HepG2 (cell line): ENCODE measurements around the gene SH2D2A. TPM values are rescaled to one million over a fixed set of nuclear protein-coding genes. Genes with fewer than 3 reads are reported as not detected.

Experiments used
- GATAD2A ChIP-seq: IDR thresholded peaks from 2 replicates; pipeline ENCODE4 v1.6.1; 2016
- KLF12 ChIP-seq: sonication (generic); formaldehyde crosslinking; IDR thresholded peaks from 2 replicates; pipeline ENCODE4 v1.4.0; 2020; ENCODE audit warnings: missing genetic modification reagents, borderline replicate concordance
- KLF16 ChIP-seq, 2 experiments: sonication (generic) in 1 of 2; formaldehyde crosslinking in 1 of 2; IDR thresholded peaks; 2 replicates each; pipeline versions ENCODE4 v1.6.1 to v1.8.0; 2016 to 2023; ENCODE audit warnings: missing genetic modification reagents in 2 of 2, missing compliant biosample characterization in 1 of 2
- MLX ChIP-seq: IDR thresholded peaks from 2 replicates; pipeline ENCODE4 v1.6.1; 2016
- MTA3 ChIP-seq: sonication (generic); formaldehyde crosslinking; IDR thresholded peaks from 2 replicates; pipeline ENCODE4 v1.4.0; 2020; ENCODE audit warnings: missing genetic modification reagents
- NFKB2 ChIP-seq: sonication (generic); formaldehyde crosslinking; IDR thresholded peaks from 2 replicates; pipeline ENCODE4 v1.4.0; 2020; ENCODE audit warnings: missing genetic modification reagents, borderline replicate concordance
- RBAK ChIP-seq: sonication (generic); formaldehyde crosslinking; IDR thresholded peaks from 2 replicates; pipeline ENCODE4 v1.5.1; 2020; ENCODE audit warnings: mild to moderate bottlenecking, missing genetic modification reagents
- SP4 ChIP-seq: sonication (generic); formaldehyde crosslinking; IDR thresholded peaks from 2 replicates; pipeline ENCODE4 v1.8.1; 2023; ENCODE audit warnings: mild to moderate bottlenecking, missing genetic modification reagents
- TFAP4 ChIP-seq: sonication (generic); IDR thresholded peaks from 2 replicates; pipeline ENCODE4 v1.6.1; 2016; ENCODE audit warnings: low read depth, borderline replicate concordance
- ZBTB49 ChIP-seq: sonication (generic); formaldehyde crosslinking; IDR thresholded peaks from 2 replicates; pipeline ENCODE4 v1.4.0; 2020; ENCODE audit warnings: missing genetic modification reagents, borderline replicate concordance
- ZFP36 ChIP-seq: fragments of 150-350 bp; IDR thresholded peaks from 2 replicates; pipeline ENCODE4 v1.6.1; 2018; ENCODE audit warnings: borderline replicate concordance, low read length, low read depth; ENCODE audit not compliant: partially characterized antibody
- ZFYVE20 ChIP-seq: sonication (generic); formaldehyde crosslinking; IDR thresholded peaks from 2 replicates; pipeline ENCODE4 v1.8.0; 2023; ENCODE audit warnings: low read depth, mild to moderate bottlenecking, moderate library complexity, missing genetic modification reagents, borderline replicate concordance
- ZNF24 ChIP-seq: fragments of 450-650 bp; IDR thresholded peaks from 2 replicates; pipeline ENCODE4 v1.6.1; 2017; ENCODE audit warnings: antibody characterized with exemption, mild to moderate bottlenecking
- ZNF280D ChIP-seq: sonication (generic); formaldehyde crosslinking; IDR thresholded peaks from 2 replicates; pipeline ENCODE4 v1.5.1; 2020; ENCODE audit warnings: mild to moderate bottlenecking, missing genetic modification reagents
- ZNF567 ChIP-seq: sonication (generic); formaldehyde crosslinking; IDR thresholded peaks from 2 replicates; pipeline ENCODE4 v1.8.1; 2023; ENCODE audit warnings: mild to moderate bottlenecking, missing genetic modification reagents, borderline replicate concordance
- ZNF607 ChIP-seq: sonication (generic); formaldehyde crosslinking; IDR thresholded peaks from 2 replicates; pipeline ENCODE4 v1.5.1; 2020; ENCODE audit warnings: missing genetic modification reagents, mild to moderate bottlenecking, borderline replicate concordance
- ZNF644 ChIP-seq: IDR thresholded peaks from 2 replicates; pipeline ENCODE4 v1.6.1; 2016; ENCODE audit warnings: low read depth
- ZNF713 ChIP-seq: sonication (generic); formaldehyde crosslinking; IDR thresholded peaks from 2 replicates; pipeline ENCODE4 v1.4.0; 2020; ENCODE audit warnings: mild to moderate bottlenecking, missing genetic modification reagents
- polyA plus RNA-seq, 8 experiments: library from polyadenylated mRNA; depleted of rRNA in 3 of 8; stranded (reverse) in 7 of 8; unstranded in 1 of 8; fragments of >200 nt; fragmentation: Illumina TruSeq in 4 of 8; extraction: Trizol in 4 of 8; gene quantifications; 2 replicates each; pipeline versions ENCODE4 v1.2.1 to v1.2.3, GENCODE V29; 2011 to 2016; ENCODE audit warnings: low read depth in 4 of 8, missing spikeins in 1 of 8, mixed read lengths in 1 of 8; ENCODE audit not compliant: insufficient read depth in 1 of 8
- total RNA-seq, 5 experiments: library from RNA; depleted of rRNA; stranded (reverse); fragments of >200 nt; fragmentation: Illumina TruSeq; extraction: Trizol; gene quantifications; 2 replicates each; pipeline ENCODE4 v1.2.3, GENCODE V29; 2016; ENCODE audit warnings: low read depth in 1 of 5
- TF ChIP-seq, protein P1 (sequence below): IDR thresholded peaks from 2 replicates; pipeline ENCODE4 v1.6.1; 2016; ENCODE audit warnings: missing compliant biosample characterization, missing genetic modification reagents, borderline replicate concordance

Gene SH2D2A
- total and polyA plus RNA-seq, 2 of the 13 experiments (the other 11 are each of a cell fraction or from before 2014, with no cell fraction given) = 0.57 to 0.73 TPM

- TF ChIP-seq ZNF280D (CRISPR knock-in tag) = peak; percentile 58; the same call in 1 of the 2 replicates
- peak; percentile 18; the same call in 1 of the 2 replicates for TF ChIP-seq ZBTB49 (CRISPR knock-in tag)
- no peak for TF ChIP-seq ZNF644 (CRISPR knock-in tag)
- TF ChIP-seq GATAD2A (CRISPR knock-in tag) = peak; percentile 48
- no peak for TF ChIP-seq ZFP36
- TF ChIP-seq, protein P1, sequence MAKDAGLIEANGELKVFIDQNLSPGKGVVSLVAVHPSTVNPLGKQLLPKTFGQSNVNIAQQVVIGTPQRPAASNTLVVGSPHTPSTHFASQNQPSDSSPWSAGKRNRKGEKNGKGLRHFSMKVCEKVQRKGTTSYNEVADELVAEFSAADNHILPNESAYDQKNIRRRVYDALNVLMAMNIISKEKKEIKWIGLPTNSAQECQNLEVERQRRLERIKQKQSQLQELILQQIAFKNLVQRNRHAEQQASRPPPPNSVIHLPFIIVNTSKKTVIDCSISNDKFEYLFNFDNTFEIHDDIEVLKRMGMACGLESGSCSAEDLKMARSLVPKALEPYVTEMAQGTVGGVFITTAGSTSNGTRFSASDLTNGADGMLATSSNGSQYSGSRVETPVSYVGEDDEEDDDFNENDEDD = peak; percentile 97
- no peak for TF ChIP-seq SP4 (CRISPR knock-in tag)
- TF ChIP-seq MTA3 (CRISPR knock-in tag) = no peak
- TF ChIP-seq TFAP4 = no peak; the same call in 1 of the 2 replicates
- peak; percentile 93; the same call in 1 of the 2 replicates for TF ChIP-seq NFKB2 (CRISPR knock-in tag)
- no peak for TF ChIP-seq ZNF567 (CRISPR knock-in tag)
- peak; percentile 82; the same call in 1 of the 2 replicates for TF ChIP-seq KLF12
- no peak for TF ChIP-seq ZNF24
- peak; percentile 92 for TF ChIP-seq ZFYVE20 (CRISPR knock-in tag)
- TF ChIP-seq ZNF607 = peak; percentile 90
- peak; percentile 50; the same call in 1 of the 2 replicates for TF ChIP-seq MLX (CRISPR knock-in tag)
- no peak for TF ChIP-seq RBAK (CRISPR knock-in tag)
- TF ChIP-seq KLF16 (CRISPR knock-in tag; IDR thresholded peaks at IDR 0.05) = peak in 1 of 2 experiments; percentile 78; a peak in 2 of 4 replicates
- peak; percentile 66; the same call in 1 of the 2 replicates for TF ChIP-seq ZNF713 (CRISPR knock-in tag)
Measured at GRCh38 chr1:156813750-156814570, 2.7 kb downstream of the SH2D2A start (continued).
